DND-41 (cell line): ENCODE data around the gene ZNF134.

Source experiments
- ATAC-seq: fragments of 200-7000 bp; cut with Tn5 transposase; 3 replicates; pipeline ENCODE4 v1.9.1; 2021; ENCODE audit warnings: low read depth; ENCODE audit not compliant: insufficient read depth
- DNase-seq: peaks from one replicate; pipeline ENCODE4 v3.0.0-alpha.2; 2020
- H2AFZ ChIP-seq: 2 replicates; pipeline ENCODE4 v1.6.0; 2012; ENCODE audit warnings: low read depth, low read length
- H3K27ac ChIP-seq: 2 replicates; pipeline ENCODE4 v1.5.1; 2012; ENCODE audit warnings: low read length, inconsistent platforms
- H3K27me3 ChIP-seq: fragments of 200-600 bp; sonication (generic); 2 replicates; pipeline ENCODE4 v1.6.0; 2012; ENCODE audit warnings: low read length, mild to moderate bottlenecking, inconsistent platforms; ENCODE audit not compliant: insufficient read depth, poor library complexity
- H3K36me3 ChIP-seq: 2 replicates; pipeline ENCODE4 v1.5.1; 2012; ENCODE audit warnings: low read length, inconsistent platforms; ENCODE audit not compliant: insufficient read depth
- H3K4me1 ChIP-seq: 2 replicates; pipeline ENCODE4 v1.5.1; 2012; ENCODE audit warnings: mild to moderate bottlenecking, low read length; ENCODE audit not compliant: insufficient read depth
- H3K4me2 ChIP-seq: 2 replicates; pipeline ENCODE4 v1.6.0; 2012; ENCODE audit warnings: mild to moderate bottlenecking, moderate library complexity, low read length, inconsistent platforms; ENCODE audit not compliant: insufficient read depth
- H3K4me3 ChIP-seq, 2 experiments: fragments of 200-600 bp in 1 of 2; shearing (Covaris generic) in 1 of 2; 2 replicates each; pipeline ENCODE4 v1.5.1; 2012 to 2016; ENCODE audit warnings: inconsistent platforms in 2 of 2, low read length in 2 of 2, mild to moderate bottlenecking in 2 of 2, low read depth in 1 of 2, moderate library complexity in 1 of 2
- H3K79me2 ChIP-seq: 2 replicates; pipeline ENCODE4 v1.6.0; 2012; ENCODE audit warnings: low read length, inconsistent platforms; ENCODE audit not compliant: insufficient read depth
- H3K9ac ChIP-seq: 2 replicates; pipeline ENCODE4 v1.6.0; 2012; ENCODE audit warnings: low read depth, mild to moderate bottlenecking, inconsistent platforms, low read length, moderate library complexity
- H3K9me3 ChIP-seq: 2 replicates; pipeline ENCODE4 v1.5.1; 2012; ENCODE audit warnings: low read length, moderate library complexity, mild to moderate bottlenecking, inconsistent platforms; ENCODE audit not compliant: insufficient read depth, severe bottlenecking
- H4K20me1 ChIP-seq: 2 replicates; pipeline ENCODE4 v1.6.0; 2012; ENCODE audit warnings: low read length; ENCODE audit not compliant: insufficient read depth
- CTCF ChIP-seq: IDR thresholded peaks from 2 replicates; pipeline ENCODE4 v1.5.1; 2012; ENCODE audit warnings: borderline replicate concordance, low read length, moderate library complexity, mild to moderate bottlenecking; ENCODE audit not compliant: poor library complexity, severe bottlenecking; ENCODE audit errors: extremely low read depth
- EZH2 ChIP-seq: IDR thresholded peaks from 3 replicates; pipeline ENCODE4 v1.6.1; 2012; ENCODE audit warnings: borderline replicate concordance, low read depth, mild to moderate bottlenecking, moderate library complexity, low read length, inconsistent platforms; ENCODE audit not compliant: severe bottlenecking

The ZNF134 gene

DNA sequence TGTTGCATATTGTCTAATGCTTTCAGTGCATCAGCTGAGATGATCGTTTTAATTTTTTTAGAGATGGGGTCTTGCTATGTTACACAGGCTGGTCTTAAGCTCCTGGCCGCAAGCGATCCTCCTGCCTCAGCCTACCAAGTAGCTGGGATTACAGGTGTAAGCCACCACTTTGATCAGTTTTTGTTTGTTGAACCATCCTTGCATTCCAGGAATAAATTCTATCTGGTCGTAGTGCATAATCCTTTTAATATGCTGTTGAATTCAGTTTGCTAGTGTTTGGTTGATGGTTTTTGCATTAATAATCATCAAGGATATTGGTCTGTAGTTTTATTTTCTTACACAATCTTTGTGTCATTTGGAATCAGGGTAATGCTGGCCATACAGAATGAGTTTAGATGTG is 23.3 kb downstream of the ZNF134 start:
- Histone ChIP-seq H2AFZ (no peak overlapping the region), H3K27ac (no peak overlapping the region), H3K4me2 (no peak overlapping the region), H3K36me3 (peaks cover 83% of the 10 kb centered on the region), H3K9me3 (peaks cover 55% of the 10 kb centered on the region), H3K9ac (no peak overlapping the region), H3K4me1 (peaks cover 21% of the 10 kb centered on the region), H3K79me2 (peaks cover 24% of the 10 kb centered on the region), H3K4me3 (no peak overlapping the region), H4K20me1 (no peaks in the 10 kb centered on the region), H3K27me3 (no peaks in the 10 kb centered on the region)
- no peak for DNase-seq
- TF ChIP-seq CTCF (no peak), EZH2 (no peak)
- no peak for ATAC-seq

DNA sequence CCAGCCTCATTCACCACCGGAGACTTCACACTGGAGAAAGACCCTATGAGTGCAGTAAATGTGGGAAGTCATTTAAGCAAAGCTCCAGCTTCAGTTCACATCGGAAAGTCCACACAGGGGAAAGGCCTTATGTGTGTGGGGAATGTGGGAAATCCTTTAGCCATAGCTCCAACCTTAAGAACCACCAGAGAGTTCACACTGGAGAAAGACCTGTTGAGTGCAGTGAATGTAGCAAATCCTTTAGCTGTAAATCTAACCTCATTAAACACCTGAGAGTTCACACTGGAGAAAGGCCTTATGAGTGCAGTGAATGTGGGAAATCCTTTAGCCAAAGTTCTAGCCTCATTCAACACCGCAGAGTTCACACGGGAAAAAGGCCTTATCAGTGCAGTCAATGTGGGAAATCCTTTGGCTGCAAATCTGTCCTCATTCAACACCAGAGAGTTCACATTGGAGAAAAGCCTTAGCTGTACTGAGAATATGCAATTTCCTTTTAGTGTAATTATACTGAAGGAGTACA is 27.7 kb downstream of the ZNF134 start:
- Histone ChIP-seq H3K27ac (no peak overlapping the region), H3K79me2 (0 out of 2 replicates have a peak, but pooled peaks cover 6% of the 10 kb centered on the region), H3K4me3 (no peak overlapping the region)

DNA sequence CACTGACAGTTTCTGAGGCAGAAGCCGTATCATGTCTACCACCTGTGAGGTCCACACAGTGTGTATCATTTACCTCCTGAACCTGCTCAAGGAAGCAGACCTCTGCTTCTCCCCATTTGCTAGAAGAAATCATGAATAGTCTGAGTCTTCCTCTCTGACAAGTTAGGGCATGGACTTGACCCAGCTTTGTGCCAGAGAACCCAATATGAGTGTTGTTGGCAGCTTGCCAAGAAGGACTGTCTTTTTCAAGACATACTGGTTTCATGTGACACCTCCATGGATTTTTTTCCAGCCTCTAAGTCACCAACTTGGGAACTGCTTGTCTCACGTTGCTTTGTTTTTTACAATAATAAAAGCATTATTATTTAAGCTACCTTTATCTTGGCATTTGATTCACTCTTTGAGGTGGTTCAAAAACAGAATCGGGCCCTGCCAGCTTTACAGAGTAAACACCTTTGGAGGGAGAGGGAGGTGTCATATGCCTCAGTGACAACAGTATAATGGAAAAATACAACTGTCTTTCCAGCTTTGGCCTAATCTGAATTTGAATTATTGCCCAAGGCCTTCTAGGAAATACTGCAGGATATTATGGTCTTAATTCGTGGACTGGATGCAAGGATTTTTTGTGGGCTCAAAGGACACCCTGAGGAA is 28.5 kb downstream of the ZNF134 start:
- H2AFZ ChIP-seq, result no peak overlapping the region
- no peak overlapping the region for H3K4me2 ChIP-seq
- no peak overlapping the region for H3K27ac ChIP-seq
- no peak for DNase-seq
- H3K9me3 ChIP-seq, result peaks cover 46% of the 10 kb centered on the region
- no peak overlapping the region for H3K4me3 ChIP-seq
- H3K36me3 ChIP-seq, result peaks cover 59% of the 10 kb centered on the region
- H3K27me3 ChIP-seq, result no peaks in the 10 kb centered on the region
- H3K9ac ChIP-seq, result no peak overlapping the region
- peaks cover 5% of the 10 kb centered on the region; the same call in 1 of the 2 replicates for H3K4me1 ChIP-seq
- TF ChIP-seq CTCF, result no peak
- no peak for TF ChIP-seq EZH2
- H4K20me1 ChIP-seq, result no peaks in the 10 kb centered on the region
- H3K79me2 ChIP-seq, result 0 out of 2 replicates have a peak, but pooled peaks cover 3% of the 10 kb centered on the region
- no peak for ATAC-seq

More for the DNA sequence above, 27.7 kb downstream of the ZNF134 start:
- no peak overlapping the region for H3K4me2 ChIP-seq
- no peaks in the 10 kb centered on the region for H4K20me1 ChIP-seq
- peaks cover 53% of the 10 kb centered on the region for H3K9me3 ChIP-seq
- H3K9ac ChIP-seq, result no peak overlapping the region
- ATAC-seq (no peak), DNase-seq (no peak)
- TF ChIP-seq EZH2 (no peak), CTCF (no peak)
- H3K4me1 ChIP-seq, result peaks cover 5% of the 10 kb centered on the region; the same call in 1 of the 2 replicates
- H2AFZ ChIP-seq, result no peak overlapping the region
- no peaks in the 10 kb centered on the region for H3K27me3 ChIP-seq
- H3K36me3 ChIP-seq, result peaks cover 67% of the 10 kb centered on the region
